Esophagus squamous epithelium (tissue), 5 donors: ENCODE results near the gene PDGFB. TPM values are rescaled to one million over a fixed set of nuclear protein-coding genes. Genes with fewer than 3 reads are reported as not detected.

Experiments used
- DNase-seq: peaks from one replicate; lab custom pipeline; 2025; lab: John Stamatoyannopoulos, UW
- H3K27ac ChIP-seq, 4 donors: fragments of 200-600 bp; sonication (generic); one replicate each; pipeline ENCODE4 v1.5.1; 2016 to 2019; ENCODE audit warnings: mild to moderate bottlenecking in 1 of 4
- H3K27me3 ChIP-seq, 4 donors: fragments of 200-600 bp; sonication (generic); 1 replicate in 3 of 4; 2 replicates in 1 of 4; pipeline versions ENCODE4 v1.5.1 to v1.6.0; 2017 to 2021; ENCODE audit warnings: antibody characterized with exemption in 1 of 4
- H3K36me3 ChIP-seq, 3 donors: fragments of 200-600 bp; sonication (generic); one replicate each; pipeline ENCODE4 v1.5.1; 2016 to 2019
- H3K4me1 ChIP-seq, 3 donors: fragments of 200-600 bp; sonication (generic); one replicate each; pipeline ENCODE4 v1.5.1; 2017 to 2019
- H3K4me3 ChIP-seq, 4 donors: fragments of 200-600 bp; sonication (generic); 1 replicate in 3 of 4; 2 replicates in 1 of 4; pipeline ENCODE4 v1.5.1; 2016 to 2019; ENCODE audit warnings: mild to moderate bottlenecking in 2 of 4, moderate library complexity in 1 of 4
- H3K9me3 ChIP-seq, 3 donors: fragments of 200-600 bp; sonication (generic); one replicate each; pipeline ENCODE4 v1.5.1; 2016 to 2019
- POLR2A ChIP-seq, 4 donors: fragments of 450-650 bp; IDR thresholded peaks; one replicate each; pipeline ENCODE4 v1.6.1; 2017; ENCODE audit warnings: antibody characterized with exemption in 4 of 4, mild to moderate bottlenecking in 4 of 4, moderate library complexity in 3 of 4
- WGBS, 2 donors: methylation state at CpG; one replicate each; pipeline ENCODE4 v1.1.5; 2018; 5-methylcytosine and 5-hydroxymethylcytosine counted together
- intact Hi-C: fragments of 100-400 bp; cut with DNase I; formaldehyde crosslinking; loops from one replicate; pipeline ENCODE4 v1.15.0; 2022
- total RNA-seq, 4 donors: library from RNA; depleted of rRNA; stranded (reverse); fragments of >200 nt; gene quantifications; one replicate each; pipeline ENCODE4 v1.1.0, GENCODE V29; 2016
- TF ChIP-seq, protein P1 (sequence below), 6 experiments: fragments of 450-650 bp in 4 of 6; fragments of 200-600 bp in 2 of 6; sonication (generic) in 2 of 6; IDR thresholded peaks; one replicate each; pipeline ENCODE4 v1.5.1; 2016 to 2019; ENCODE audit warnings: antibody characterized with exemption in 6 of 6, mild to moderate bottlenecking in 4 of 6, moderate library complexity in 4 of 6
- donor health status: DM: yes; HTN: yes; CAD: no.

The PDGFB gene
- total RNA-seq, 4 donors from 2014 or later = 1.2 to 6.3 (median 3.7) TPM

DNA sequence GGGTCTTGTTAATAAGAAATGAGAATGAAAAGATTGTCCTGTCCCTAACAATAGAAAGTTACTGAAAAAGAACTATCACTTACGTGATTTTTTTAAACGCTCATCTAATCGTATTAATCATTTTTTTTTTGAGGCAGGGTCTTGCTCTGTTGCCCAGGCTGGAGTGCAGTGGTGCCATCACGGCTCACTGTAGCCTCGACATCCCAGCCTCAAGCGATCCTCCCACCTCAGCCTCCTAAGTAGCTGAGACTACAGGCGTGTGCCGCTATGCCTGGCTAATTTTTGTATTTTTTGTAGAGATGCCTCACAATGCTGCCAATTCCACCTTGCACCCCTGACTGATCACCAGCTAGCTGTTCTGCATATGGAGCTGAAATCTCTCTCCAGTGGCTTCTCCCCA, 15.7 kb downstream of the PDGFB start:
- H3K4me1 ChIP-seq = peaks cover 0 to 31% (median 0%) of the 10 kb centered on the region in 3 donors
- TF ChIP-seq, protein P1, sequence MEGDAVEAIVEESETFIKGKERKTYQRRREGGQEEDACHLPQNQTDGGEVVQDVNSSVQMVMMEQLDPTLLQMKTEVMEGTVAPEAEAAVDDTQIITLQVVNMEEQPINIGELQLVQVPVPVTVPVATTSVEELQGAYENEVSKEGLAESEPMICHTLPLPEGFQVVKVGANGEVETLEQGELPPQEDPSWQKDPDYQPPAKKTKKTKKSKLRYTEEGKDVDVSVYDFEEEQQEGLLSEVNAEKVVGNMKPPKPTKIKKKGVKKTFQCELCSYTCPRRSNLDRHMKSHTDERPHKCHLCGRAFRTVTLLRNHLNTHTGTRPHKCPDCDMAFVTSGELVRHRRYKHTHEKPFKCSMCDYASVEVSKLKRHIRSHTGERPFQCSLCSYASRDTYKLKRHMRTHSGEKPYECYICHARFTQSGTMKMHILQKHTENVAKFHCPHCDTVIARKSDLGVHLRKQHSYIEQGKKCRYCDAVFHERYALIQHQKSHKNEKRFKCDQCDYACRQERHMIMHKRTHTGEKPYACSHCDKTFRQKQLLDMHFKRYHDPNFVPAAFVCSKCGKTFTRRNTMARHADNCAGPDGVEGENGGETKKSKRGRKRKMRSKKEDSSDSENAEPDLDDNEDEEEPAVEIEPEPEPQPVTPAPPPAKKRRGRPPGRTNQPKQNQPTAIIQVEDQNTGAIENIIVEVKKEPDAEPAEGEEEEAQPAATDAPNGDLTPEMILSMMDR (IDR thresholded peaks at IDR 0.05) = no peak
- no peak for TF ChIP-seq POLR2A (IDR thresholded peaks at IDR 0.05)
- no peak for DNase-seq
- H3K4me3 ChIP-seq = no peak overlapping the region
- no peak overlapping the region for H3K27ac ChIP-seq
- intact Hi-C loops = no loop called here
- peaks cover 0 to 75% (median 0%) of the 10 kb centered on the region in 3 donors for H3K36me3 ChIP-seq
- no peaks in the 10 kb centered on the region for H3K9me3 ChIP-seq
- H3K27me3 ChIP-seq = peaks cover 0 to 14% (median 0%) of the 10 kb centered on the region in 4 donors
- WGBS, 2 donors = 88% methylated on average over 8 of the region's 8 CpGs

DNA sequence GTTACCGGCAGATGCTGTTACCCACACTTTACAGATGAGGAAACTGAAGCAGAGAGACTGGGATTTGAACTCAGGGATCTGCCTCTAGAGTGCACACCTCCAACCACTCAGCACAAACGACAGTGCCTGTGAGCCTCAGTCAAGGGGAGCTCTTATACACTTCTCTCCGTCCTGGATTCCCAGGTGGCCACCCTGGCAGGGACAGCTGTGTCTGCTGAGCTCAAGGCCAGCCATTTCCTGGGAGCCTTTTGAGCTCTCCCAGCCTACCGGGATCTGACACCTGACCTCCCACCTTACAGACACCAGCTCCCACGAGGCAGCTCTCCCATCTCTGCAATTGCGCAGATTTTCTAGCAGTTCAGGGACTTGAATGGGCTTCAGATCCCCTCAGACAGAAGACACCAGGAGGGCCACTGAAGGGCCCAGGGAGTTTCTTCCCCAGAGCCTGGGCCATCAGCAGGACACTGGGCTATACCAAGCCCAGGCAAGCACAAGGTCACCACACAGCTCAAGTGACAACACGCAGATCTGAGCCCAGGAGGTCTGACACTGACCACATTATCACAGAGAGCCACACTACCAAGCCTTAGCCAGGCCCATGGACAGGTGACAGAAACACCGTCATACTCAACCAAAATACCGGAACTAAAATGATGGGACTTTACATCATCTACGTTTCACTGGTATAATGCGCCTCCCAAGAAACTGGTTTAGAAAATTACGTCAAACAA, 17.1 kb downstream of the PDGFB start:
- Histone ChIP-seq H3K36me3 (peaks cover 0 to 85% (median 0%) of the 10 kb centered on the region in 3 donors), H3K9me3 (no peaks in the 10 kb centered on the region), H3K27ac (no peak overlapping the region), H3K27me3 (peaks cover 0 to 9% (median 0%) of the 10 kb centered on the region in 4 donors), H3K4me1 (peaks cover 0 to 32% (median 0%) of the 10 kb centered on the region in 3 donors), H3K4me3 (no peak overlapping the region)
- TF ChIP-seq POLR2A (IDR thresholded peaks at IDR 0.05) = no peak
- TF ChIP-seq, protein P1 (IDR thresholded peaks at IDR 0.05) = no peak
- no peak for DNase-seq
- intact Hi-C loops = no loop called here
- WGBS, 2 donors = 87% methylated on average over 9 of the region's 12 CpGs

DNA sequence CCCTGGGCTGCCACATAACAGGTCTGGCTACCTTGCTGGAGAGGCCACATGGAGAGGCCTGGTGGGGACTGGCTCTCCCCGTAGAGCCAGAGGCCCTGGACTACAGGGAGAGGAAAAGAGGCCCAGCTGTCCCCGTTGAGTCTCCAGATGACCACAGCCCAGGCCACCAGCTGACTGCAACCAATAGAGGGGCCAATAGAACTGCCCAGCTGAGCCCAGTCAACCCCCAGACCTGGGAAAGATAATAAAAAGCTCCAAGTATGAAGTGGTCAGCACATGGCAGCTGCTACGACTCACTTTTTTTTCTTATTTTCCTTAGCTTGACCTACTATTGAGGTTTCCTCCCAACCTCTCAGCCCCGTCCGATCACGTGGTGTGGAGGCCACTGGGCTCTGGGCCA, 18.4 kb downstream of the PDGFB start:
- WGBS, 2 donors = 88 to 98% methylated on average over 4 of the region's 6 CpGs
- intact Hi-C loops = no loop called here
- H3K36me3 ChIP-seq = peaks cover 0 to 83% (median 0%) of the 10 kb centered on the region in 3 donors

DNA sequence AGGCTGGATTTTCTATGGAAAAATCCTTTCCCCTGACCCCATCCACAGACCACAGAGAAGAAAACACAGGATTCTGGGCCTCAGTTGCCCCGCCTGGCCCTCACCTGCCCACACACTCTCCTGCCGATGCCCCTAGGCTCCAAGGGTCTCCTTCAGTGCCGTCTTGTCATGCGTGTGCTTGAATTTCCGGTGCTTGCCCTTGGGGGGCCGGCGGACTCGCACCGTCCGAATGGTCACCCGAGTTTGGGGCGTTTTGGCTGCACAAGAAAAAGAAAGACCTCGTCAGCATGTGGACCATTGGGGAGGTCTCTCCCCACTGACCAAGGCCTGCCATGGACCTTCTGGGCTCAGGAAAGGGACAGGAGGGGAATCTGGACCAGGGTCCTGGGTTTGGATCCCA, 19.2 kb downstream of the PDGFB start:
- Histone ChIP-seq H3K27me3 (peaks cover 0 to 17% (median 0%) of the 10 kb centered on the region in 4 donors), H3K4me3 (no peak overlapping the region), H3K9me3 (no peaks in the 10 kb centered on the region), H3K36me3 (peaks cover 0 to 76% (median 0%) of the 10 kb centered on the region in 3 donors), H3K4me1 (peaks cover 0 to 32% (median 6%) of the 10 kb centered on the region in 3 donors), H3K27ac (no peak overlapping the region)
- no peak for TF ChIP-seq POLR2A (IDR thresholded peaks at IDR 0.05)
- TF ChIP-seq, protein P1 (IDR thresholded peaks at IDR 0.05) = no peak
- WGBS, 2 donors = 96% methylated on average over 11 of the region's 13 CpGs; no CpG with 5 or more reads in 1 of the 2 donors
- DNase-seq = no peak
- intact Hi-C loops = no loop called here

More for the DNA sequence above, 18.4 kb downstream of the PDGFB start:
- Histone ChIP-seq H3K27ac (no peak overlapping the region), H3K4me1 (peaks cover 0 to 32% (median 3%) of the 10 kb centered on the region in 3 donors), H3K4me3 (no peak overlapping the region), H3K27me3 (peaks cover 0 to 17% (median 0%) of the 10 kb centered on the region in 4 donors), H3K9me3 (no peaks in the 10 kb centered on the region)
- no peak for DNase-seq
- TF ChIP-seq, protein P1 (IDR thresholded peaks at IDR 0.05) = no peak
- TF ChIP-seq POLR2A (IDR thresholded peaks at IDR 0.05) = no peak

DNA sequence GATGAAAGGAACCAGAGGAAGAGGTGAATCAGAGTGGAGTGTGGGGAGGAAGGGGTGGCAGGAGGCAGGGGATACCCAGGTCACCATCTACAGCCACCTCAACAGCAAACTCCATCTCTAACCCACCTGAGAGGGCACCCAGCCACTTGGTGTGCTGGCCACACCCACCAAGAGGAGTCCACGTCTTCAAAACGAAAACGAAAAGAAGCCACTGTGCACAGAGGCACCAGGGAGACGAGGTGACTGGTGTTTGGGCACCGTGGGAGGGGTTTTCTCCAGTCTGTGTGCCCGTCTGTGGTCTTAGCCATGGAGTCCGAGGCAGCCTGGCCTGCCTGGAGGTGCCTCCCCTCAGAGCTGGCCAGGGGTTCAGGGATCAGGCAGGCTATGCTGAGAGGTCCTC, 20.2 kb downstream of the PDGFB start:
- Histone ChIP-seq H3K27me3 (peaks cover 0 to 17% (median 0%) of the 10 kb centered on the region in 4 donors), H3K36me3 (peaks cover 0 to 71% (median 0%) of the 10 kb centered on the region in 3 donors), H3K4me1 (peaks cover 0 to 23% (median 6%) of the 10 kb centered on the region in 3 donors), H3K4me3 (no peak overlapping the region), H3K9me3 (no peaks in the 10 kb centered on the region), H3K27ac (no peak overlapping the region)
- DNase-seq = no peak
- intact Hi-C loops = no loop called here
- WGBS, 2 donors = 65 to 74% methylated on average over 5 to 7 of the region's 7 CpGs
- TF ChIP-seq POLR2A (IDR thresholded peaks at IDR 0.05) = no peak
- TF ChIP-seq, protein P1 (IDR thresholded peaks at IDR 0.05) = no peak
